GM18861 (cell line): ENCODE measurements around the gene GCDH.
"Not testable (repeated sequence)": the region's sequence is repeated elsewhere in the genome, so short reads cannot be mapped to it uniquely, and the experiment has no call there.

Source experiments
- ATAC-seq: cut with Tn5 transposase; IDR thresholded peaks from one replicate; pipeline ENCODE4 v1.9.1; 2021; ENCODE audit not compliant: unreplicated experiment

Gene GCDH

GRCh38 chr19:12890787-12891552 is at the start of gene GCDH:
Gene GCDH, plus strand, starts transcription at chr19:12891160. Its CDS starts 145 bp downstream, at chr19:12891305.
- ATAC-seq: peak; percentile 80

GRCh38 chr19:12842511-12842910 is 48.4 kb upstream of the GCDH start:
- ATAC-seq: no peak

GRCh38 chr19:12843328-12843727 is 47.6 kb upstream of the GCDH start:
- no peak for ATAC-seq

GRCh38 chr19:12843999-12844732 is 46.8 kb upstream of the GCDH start:
- ATAC-seq: no peak

- not testable (repeated sequence) for ATAC-seq
Measured at GRCh38 chr19:12846613-12847012, 44.3 kb upstream of the GCDH start.

GRCh38 chr19:12847159-12848139 is 43.5 kb upstream of the GCDH start:
- ATAC-seq: peak; percentile 45

GRCh38 chr19:12856653-12857052 is 34.3 kb upstream of the GCDH start:
- ATAC-seq: no peak

- ATAC-seq: no peak
Measured at GRCh38 chr19:12858041-12858928, 32.7 kb upstream of the GCDH start.

GRCh38 chr19:12859546-12859945 is 31.4 kb upstream of the GCDH start:
- no peak for ATAC-seq

GRCh38 chr19:12864143-12864542 is 26.8 kb upstream of the GCDH start:
- no peak for ATAC-seq

- ATAC-seq: no peak
Measured at GRCh38 chr19:12864721-12865715, 25.9 kb upstream of the GCDH start.

- no peak for ATAC-seq
Measured at GRCh38 chr19:12865746-12866415, 25.1 kb upstream of the GCDH start.

- ATAC-seq: no peak
Measured at GRCh38 chr19:12866416-12867119, 24.4 kb upstream of the GCDH start.

- ATAC-seq: no peak
Measured at GRCh38 chr19:12867120-12868099, 23.6 kb upstream of the GCDH start.

- ATAC-seq: no peak
Measured at GRCh38 chr19:12868540-12869112, 22.3 kb upstream of the GCDH start.

GRCh38 chr19:12871681-12872080 is 19.3 kb upstream of the GCDH start:
- ATAC-seq: no peak
